Measurements from ENCODE around the gene TRPV5.
A peak's percentile ranks its signal among the peaks of the same experiment; 100 is the strongest.

TRPV5 gene

GRCh38 chr7:142940966-142941535, 7.5 kb upstream of the TRPV5 start:
- H3K4me2 ChIP-seq (ENCODE audit: low read length) = no peak overlapping the region
- no peaks in the 10 kb centered on the region for H4K20me1 ChIP-seq (ENCODE audit: insufficient read depth, low read length)
- H3K36me3 ChIP-seq (replicated peaks; ENCODE audit: low read depth, low read length) = no peaks in the 10 kb centered on the region
- H3K9me3 ChIP-seq (ENCODE audit: insufficient read depth, low read length) = no peaks in the 10 kb centered on the region
- H3K9ac ChIP-seq (ENCODE audit: low read length) = no peak overlapping the region
- no peak overlapping the region for H3K27ac ChIP-seq (ENCODE audit: low read length)
- no peaks in the 10 kb centered on the region for H3K79me2 ChIP-seq (ENCODE audit: low read length)
- 0 out of 2 replicates have a peak, but pooled peaks cover 3% of the 10 kb centered on the region for H3K27me3 ChIP-seq (ENCODE audit: low read depth, low read length)
- H3K4me1 ChIP-seq (ENCODE audit: low read length) = peaks cover 4% of the 10 kb centered on the region; the same call in 1 of the 2 replicates
- H2AFZ ChIP-seq (ENCODE audit: low read depth, low read length) = no peak overlapping the region
- H3K4me3 ChIP-seq (ENCODE audit: low read length) = no peak overlapping the region
- TF ChIP-seq CTCF (IDR thresholded peaks at IDR 0.05; ENCODE audit: low read depth, low read length) (no peak), EZH2phosphoT487 (IDR thresholded peaks at IDR 0.05; ENCODE audit: low read depth) (no peak)

GRCh38 chr7:142939226-142939910, 5.8 kb upstream of the TRPV5 start, which contains the start of gene LLCFC1:
Gene LLCFC1, plus strand, starts transcription at chr7:142939484. Its CDS starts 138 bp downstream, at chr7:142939622.
- Histone ChIP-seq H3K4me2 (ENCODE audit: low read length) (no peak within 1 kb of the TSS), H3K9me3 (ENCODE audit: insufficient read depth, low read length) (no peaks in the 10 kb centered on the region), H3K36me3 (replicated peaks; ENCODE audit: low read depth, low read length) (no peaks in the 10 kb centered on the region), H3K27ac (ENCODE audit: low read length) (no peak within 1 kb of the TSS), H2AFZ (ENCODE audit: low read depth, low read length) (no peak within 1 kb of the TSS), H3K27me3 (ENCODE audit: low read depth, low read length) (0 out of 2 replicates have a peak, but pooled peaks cover 3% of the 10 kb centered on the region), H3K79me2 (ENCODE audit: low read length) (no peaks in the 10 kb centered on the region), H3K4me1 (ENCODE audit: low read length) (no peaks in the 10 kb centered on the region), H3K4me3 (ENCODE audit: low read length) (no peak within 1 kb of the TSS), H3K9ac (ENCODE audit: low read length) (no peak within 1 kb of the TSS), H4K20me1 (ENCODE audit: insufficient read depth, low read length) (no peaks in the 10 kb centered on the region)
- no peak for TF ChIP-seq EZH2phosphoT487 (IDR thresholded peaks at IDR 0.05; ENCODE audit: low read depth)
- TF ChIP-seq CTCF (IDR thresholded peaks at IDR 0.05; ENCODE audit: low read depth, low read length) = peak; percentile 59

- H4K20me1 ChIP-seq (ENCODE audit: insufficient read depth, low read length) = no peaks in the 10 kb centered on the region
- H3K27me3 ChIP-seq (ENCODE audit: low read depth, low read length) = 0 out of 2 replicates have a peak, but pooled peaks cover 4% of the 10 kb centered on the region
- H3K27ac ChIP-seq (ENCODE audit: low read length) = no peak overlapping the region
- no peak overlapping the region for H3K9ac ChIP-seq (ENCODE audit: low read length)
- H3K4me2 ChIP-seq (ENCODE audit: low read length) = no peak overlapping the region
- H3K79me2 ChIP-seq (ENCODE audit: low read length) = no peaks in the 10 kb centered on the region
- H3K4me1 ChIP-seq (ENCODE audit: low read length) = no peaks in the 10 kb centered on the region
- no peak for TF ChIP-seq EZH2phosphoT487 (IDR thresholded peaks at IDR 0.05; ENCODE audit: low read depth)
- no peak for TF ChIP-seq CTCF (IDR thresholded peaks at IDR 0.05; ENCODE audit: low read depth, low read length)
- no peak overlapping the region for H2AFZ ChIP-seq (ENCODE audit: low read depth, low read length)
- H3K4me3 ChIP-seq (ENCODE audit: low read length) = no peak overlapping the region
- no peaks in the 10 kb centered on the region for H3K36me3 ChIP-seq (replicated peaks; ENCODE audit: low read depth, low read length)
- no peaks in the 10 kb centered on the region for H3K9me3 ChIP-seq (ENCODE audit: insufficient read depth, low read length)
These were observed 5.1 kb upstream of the TRPV5 start for GRCh38 chr7:142938611-142939010.

- Histone ChIP-seq H3K9me3 (ENCODE audit: insufficient read depth, low read length) (no peaks in the 10 kb centered on the region), H3K36me3 (replicated peaks; ENCODE audit: low read depth, low read length) (no peaks in the 10 kb centered on the region), H3K27me3 (ENCODE audit: low read depth, low read length) (0 out of 2 replicates have a peak, but pooled peaks cover 8% of the 10 kb centered on the region), H3K4me1 (ENCODE audit: low read length) (no peaks in the 10 kb centered on the region), H3K27ac (ENCODE audit: low read length) (no peak overlapping the region), H3K79me2 (ENCODE audit: low read length) (no peaks in the 10 kb centered on the region), H3K4me2 (ENCODE audit: low read length) (no peak overlapping the region), H2AFZ (ENCODE audit: low read depth, low read length) (no peak overlapping the region), H3K4me3 (ENCODE audit: low read length) (no peak overlapping the region), H3K9ac (ENCODE audit: low read length) (no peak overlapping the region), H4K20me1 (ENCODE audit: insufficient read depth, low read length) (no peaks in the 10 kb centered on the region)
- TF ChIP-seq CTCF (IDR thresholded peaks at IDR 0.05; ENCODE audit: low read depth, low read length) (no peak), EZH2phosphoT487 (IDR thresholded peaks at IDR 0.05; ENCODE audit: low read depth) (no peak)
These were observed 2.5 kb upstream of the TRPV5 start for GRCh38 chr7:142935941-142936565.
